PC-3 (cell line): ENCODE data around the gene ICOSLG.

Experiments
- CTCF ChIP-seq: fragments of 300-600 bp; sonication (generic); conservative IDR thresholded peaks from 2 replicates; pipeline ENCODE4 v1.5.1; 2017; ENCODE audit warnings: antibody characterized with exemption, low read depth, mild to moderate bottlenecking, low read length
- EZH2 ChIP-seq: fragments of 300-600 bp; sonication (generic); IDR thresholded peaks from one replicate; pipeline ENCODE4 v1.6.1; 2017; ENCODE audit warnings: antibody characterized with exemption, mild to moderate bottlenecking, low read length; ENCODE audit not compliant: unreplicated experiment
- EZH2phosphoT487 ChIP-seq: fragments of 300-600 bp; sonication (generic); IDR thresholded peaks from 2 replicates; pipeline ENCODE4 v1.6.1; 2018; ENCODE audit warnings: mild to moderate bottlenecking, antibody characterized with exemption, low read length, borderline replicate concordance

- TF ChIP-seq CTCF = no peak
- no peak for TF ChIP-seq EZH2
- TF ChIP-seq EZH2phosphoT487 = no peak
Measured at GRCh38 chr21:44275041-44275440, 34.3 kb upstream of the ICOSLG start.
